ENCODE measurements around the gene MAP2K4. TPM values are rescaled to one million over a fixed set of nuclear protein-coding genes. Genes with fewer than 3 reads are reported as not detected.

MAP2K4 gene
- total RNA-seq, 1 experiment from 2014 or later: 46.1 TPM

- Histone ChIP-seq H3K27ac (ENCODE audit: insufficient read length, low read depth, low read length) (no peak overlapping the region), H3K79me1 (ENCODE audit: insufficient read depth, low read depth, low read length, poor library complexity, severe bottlenecking) (no peaks in the 10 kb centered on the region), H3K23ac (ENCODE audit: insufficient read length, low read depth, low read length) (no peak overlapping the region), H3K4me2 (ENCODE audit: insufficient read depth, insufficient read length, low read length) (no peak overlapping the region), H4K8ac (replicated peaks; ENCODE audit: insufficient read length, low read depth, low read length) (no peak overlapping the region), H3T11ph (ENCODE audit: low read length) (no peak overlapping the region), H3K4ac (ENCODE audit: low read depth, low read length) (no peak overlapping the region), H2AFZ (ENCODE audit: low read length) (no peak overlapping the region), H4K91ac (ENCODE audit: insufficient read length, low read depth, low read length) (no peak overlapping the region), H3K9me3 (ENCODE audit: control insufficient read depth, low read depth, low read length) (no peaks in the 10 kb centered on the region), H3K27me3 (ENCODE audit: insufficient read depth, low read length) (no peaks in the 10 kb centered on the region), H2AK5ac (ENCODE audit: insufficient read length, low read length) (no peak overlapping the region), H4K20me1 (ENCODE audit: control insufficient read depth, insufficient read depth, insufficient read length) (no peaks in the 10 kb centered on the region), H2BK12ac (ENCODE audit: insufficient read length, low read depth, low read length) (no peak overlapping the region), H2BK120ac (ENCODE audit: low read depth, low read length, poor library complexity, severe bottlenecking) (no peak overlapping the region), H3K14ac (ENCODE audit: insufficient read depth, low read length) (no peak overlapping the region), H3K4me1 (ENCODE audit: insufficient read depth, low read length) (no peaks in the 10 kb centered on the region), H3K23me2 (ENCODE audit: insufficient read length, low read depth, low read length, poor library complexity, severe bottlenecking) (no peaks in the 10 kb centered on the region), H2BK15ac (ENCODE audit: low read depth, low read length) (no peak overlapping the region), H3K18ac (ENCODE audit: insufficient read length, low read depth, low read length) (no peak overlapping the region), H3K56ac (ENCODE audit: insufficient read length, low read depth, low read length) (peak overlapping the region; percentile 62), H2BK20ac (ENCODE audit: low read depth, low read length, poor library complexity, severe bottlenecking) (no peak overlapping the region), H3K9ac (ENCODE audit: extremely low read depth, insufficient read length, low read length) (no peak overlapping the region), H4K5ac (ENCODE audit: insufficient read length, low read depth, low read length) (no peak overlapping the region), H3K79me2 (ENCODE audit: insufficient read depth, low read length) (no peaks in the 10 kb centered on the region), H2BK5ac (ENCODE audit: insufficient read length, low read length) (no peak overlapping the region)
- Mint-ChIP-seq H3K36me3 (ENCODE audit: insufficient read depth in 1 of 3, low read depth in 3 of 3) (peaks cover 0 to 11% (median 0%) of the 10 kb centered on the region in 3 experiments; a peak in 1 of 7 replicates), H3K27me3 (ENCODE audit: low read depth) (no peaks in the 10 kb centered on the region; the same call in 1 of the 2 replicates), H3K4me3 (no peak overlapping the region), H3K4me1 (peaks cover 7 to 8% of the 10 kb centered on the region in 2 experiments), H3K9me3 (peaks cover 3 to 6% of the 10 kb centered on the region in 2 experiments; a peak in 4 of 5 replicates), H3K27ac (no peak overlapping the region)
- WGBS (ENCODE audit: extremely low coverage, insufficient read length, low lambda C conversion rate): no CpG with 5 or more reads among the region's 3 CpGs
- TF ChIP-seq, protein P1, sequence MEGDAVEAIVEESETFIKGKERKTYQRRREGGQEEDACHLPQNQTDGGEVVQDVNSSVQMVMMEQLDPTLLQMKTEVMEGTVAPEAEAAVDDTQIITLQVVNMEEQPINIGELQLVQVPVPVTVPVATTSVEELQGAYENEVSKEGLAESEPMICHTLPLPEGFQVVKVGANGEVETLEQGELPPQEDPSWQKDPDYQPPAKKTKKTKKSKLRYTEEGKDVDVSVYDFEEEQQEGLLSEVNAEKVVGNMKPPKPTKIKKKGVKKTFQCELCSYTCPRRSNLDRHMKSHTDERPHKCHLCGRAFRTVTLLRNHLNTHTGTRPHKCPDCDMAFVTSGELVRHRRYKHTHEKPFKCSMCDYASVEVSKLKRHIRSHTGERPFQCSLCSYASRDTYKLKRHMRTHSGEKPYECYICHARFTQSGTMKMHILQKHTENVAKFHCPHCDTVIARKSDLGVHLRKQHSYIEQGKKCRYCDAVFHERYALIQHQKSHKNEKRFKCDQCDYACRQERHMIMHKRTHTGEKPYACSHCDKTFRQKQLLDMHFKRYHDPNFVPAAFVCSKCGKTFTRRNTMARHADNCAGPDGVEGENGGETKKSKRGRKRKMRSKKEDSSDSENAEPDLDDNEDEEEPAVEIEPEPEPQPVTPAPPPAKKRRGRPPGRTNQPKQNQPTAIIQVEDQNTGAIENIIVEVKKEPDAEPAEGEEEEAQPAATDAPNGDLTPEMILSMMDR (conservative IDR thresholded peaks at IDR 0.05): no peak
- no peak for DNase-seq
Measured at GRCh38 chr17:12193144-12193735, 172.6 kb downstream of the MAP2K4 start.

Small RNA genes within 50 kb of the gene (microRNA-seq; reads per million reads assigned to microRNA genes)
- gene MIR744 (ENCODE audit: borderline microRNAs expressed): 440 reads per million, percentile 88 among the genes with 10 or more reads in this experiment

Other genes with a start within 250 kb of the MAP2K4 start
- 6.8 and 7.0 TPM in 2 replicates for gene ZNF18, start 23.4 kb upstream of the MAP2K4 start, total RNA-seq (2021)

All from H9 (cell line).